Measurements from ENCODE around the gene BCL7C.
A peak's percentile ranks its signal among the peaks of the same experiment; 100 is the strongest.
"Not testable (repeated sequence)": the region's sequence is repeated elsewhere in the genome, so short reads cannot be mapped to it uniquely, and the experiment has no call there.

The BCL7C gene

DNA sequence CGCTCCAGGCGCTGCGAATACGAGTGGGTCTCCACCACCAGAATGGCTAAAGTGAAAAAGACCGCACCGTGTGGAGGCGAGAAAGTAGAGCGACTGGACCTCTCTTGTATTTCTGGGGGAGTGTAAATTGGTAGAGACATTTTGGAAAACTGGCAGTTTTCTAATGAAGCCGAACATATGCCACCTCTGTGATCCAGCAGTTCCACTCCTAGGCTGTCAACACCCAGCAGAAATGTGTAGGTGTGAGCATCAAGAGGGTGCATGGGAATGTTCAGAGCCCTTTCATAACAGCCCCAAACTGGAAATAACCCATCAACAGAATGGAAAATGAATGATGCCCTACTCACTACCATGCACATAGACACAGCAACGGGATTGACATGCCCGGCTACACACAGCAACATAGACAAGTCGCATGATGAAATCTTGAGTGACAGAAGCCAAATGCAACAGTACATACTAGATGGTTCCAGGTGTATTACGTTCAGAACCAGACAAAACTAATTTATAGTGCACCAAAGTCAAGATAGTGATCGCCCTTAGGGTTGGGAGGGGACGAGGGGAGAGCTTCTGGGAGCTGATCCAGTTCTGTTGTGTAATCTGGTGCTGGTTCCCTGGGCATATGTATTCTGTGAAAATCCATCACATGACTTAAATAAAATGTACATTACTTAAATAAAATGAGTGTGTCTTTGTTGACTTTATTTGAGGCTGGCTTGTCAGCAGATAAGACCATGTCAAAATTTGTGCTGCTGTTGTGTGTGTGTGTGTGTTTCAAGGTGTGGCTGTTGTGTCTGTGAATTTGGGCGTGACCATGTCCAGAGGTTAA, 877 bp upstream of the BCL7C start:
- no peak for DNase-seq

DNA sequence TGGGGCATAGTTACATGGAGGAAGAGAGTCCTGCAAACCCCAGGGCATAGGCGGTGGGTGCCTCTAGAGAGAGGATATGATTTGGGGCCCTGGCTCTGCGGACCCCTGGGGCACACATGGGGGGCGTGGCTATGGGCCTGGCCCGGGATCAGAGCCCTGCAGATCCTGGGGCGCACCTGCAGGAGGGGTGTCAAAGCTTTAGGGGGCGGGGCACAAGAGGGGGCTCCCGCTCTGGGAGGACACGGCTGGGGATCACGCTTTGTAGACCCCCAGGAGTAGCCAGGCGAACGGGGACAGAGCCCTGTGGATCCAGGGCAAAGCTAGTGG, 497 bp downstream of the BCL7C start:
- DNase-seq = no peak

DNA sequence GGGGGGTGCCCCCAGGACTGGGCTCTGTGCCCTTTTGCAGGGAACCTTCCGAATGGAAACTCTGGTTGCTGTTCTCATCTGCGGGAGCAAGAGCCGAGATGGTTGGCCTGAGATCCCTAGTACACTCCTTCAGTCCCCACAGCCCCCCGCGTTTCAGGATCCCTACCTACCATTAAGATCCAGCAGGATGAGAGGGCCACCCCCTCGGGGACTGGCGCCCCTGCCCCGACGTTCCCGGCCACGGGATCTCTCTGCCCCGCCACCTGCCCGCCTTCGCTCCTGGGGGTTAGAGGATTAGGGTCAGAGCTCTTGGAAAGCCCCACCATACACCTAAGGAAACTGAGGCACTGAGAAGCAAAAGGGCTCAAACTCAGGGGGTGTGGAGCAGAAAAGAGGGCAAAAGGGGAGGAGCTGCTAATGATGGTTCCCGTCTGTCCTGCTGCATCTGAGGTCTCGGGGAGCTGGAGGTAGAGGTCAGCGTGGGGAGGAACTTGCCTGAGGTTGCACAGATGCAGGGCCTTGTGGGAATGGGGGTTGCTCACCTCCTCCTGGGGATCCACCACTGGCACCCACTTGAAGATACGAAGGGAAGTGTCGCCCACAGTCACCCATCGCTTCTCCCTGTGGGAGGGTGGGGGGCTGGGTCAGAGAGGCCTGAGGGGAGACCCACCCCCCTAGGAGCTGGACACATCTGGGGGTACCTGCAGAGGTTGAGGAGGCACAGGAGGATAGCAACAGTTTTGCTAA, 1.0 kb downstream of the BCL7C start:
- no peak for DNase-seq

DNA sequence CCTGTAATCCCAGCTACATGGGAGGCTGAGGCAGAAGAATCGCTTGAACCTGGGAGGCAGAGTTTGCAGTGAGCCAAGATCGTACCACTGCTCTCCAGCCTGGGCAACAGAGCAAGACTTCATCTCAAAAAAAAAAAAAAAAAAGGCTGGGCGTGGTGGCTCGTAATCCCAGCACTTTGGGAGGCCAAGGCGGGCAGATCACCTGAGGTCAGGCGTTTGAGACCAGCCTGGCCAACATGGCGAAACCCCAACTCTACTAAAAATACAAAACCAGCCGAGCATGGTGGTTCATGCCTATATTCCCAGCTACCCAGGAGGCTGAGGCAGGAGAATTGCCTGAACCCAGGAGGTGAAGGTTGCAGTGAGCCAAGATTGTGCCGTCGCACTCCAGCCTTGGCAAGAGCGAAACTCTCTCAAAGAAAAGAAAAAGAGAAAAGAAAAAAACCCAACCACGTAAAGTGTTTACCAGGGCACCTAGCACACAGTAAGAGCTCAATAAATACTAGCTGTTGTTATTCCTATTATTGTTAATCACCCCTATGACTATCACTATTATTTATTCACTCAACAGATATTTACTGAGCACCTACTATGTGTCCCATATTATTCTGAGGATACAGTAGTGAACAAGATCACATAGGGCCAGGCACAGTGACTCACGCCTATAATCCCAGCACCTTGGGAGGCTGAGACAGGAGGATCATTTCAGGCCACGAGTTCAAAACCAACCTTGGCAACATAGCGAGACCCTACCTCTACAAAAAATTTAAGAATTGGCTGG, 2.6 kb downstream of the BCL7C start:
- DNase-seq = not testable (repeated sequence)

DNA sequence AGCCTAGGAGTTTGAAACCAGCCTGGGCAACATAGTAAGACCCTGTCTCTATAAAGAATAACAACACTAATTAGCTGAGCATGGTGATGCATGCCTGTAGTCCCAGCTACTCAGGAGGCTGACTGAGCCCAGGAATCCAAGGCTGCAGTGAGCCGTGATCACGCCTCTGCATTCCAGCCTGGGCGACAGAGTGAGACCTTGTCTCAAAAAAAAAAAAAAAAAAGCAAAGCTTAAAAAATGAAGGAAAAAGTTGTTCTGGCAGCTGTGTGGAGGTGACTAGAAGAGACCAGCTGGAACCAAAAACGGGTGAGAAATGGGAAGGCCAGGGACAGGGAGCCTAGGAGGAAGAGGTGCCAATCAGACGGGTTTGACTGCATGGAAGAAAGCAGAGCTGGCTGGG, 4.2 kb downstream of the BCL7C start:
- no peak for DNase-seq

DNA sequence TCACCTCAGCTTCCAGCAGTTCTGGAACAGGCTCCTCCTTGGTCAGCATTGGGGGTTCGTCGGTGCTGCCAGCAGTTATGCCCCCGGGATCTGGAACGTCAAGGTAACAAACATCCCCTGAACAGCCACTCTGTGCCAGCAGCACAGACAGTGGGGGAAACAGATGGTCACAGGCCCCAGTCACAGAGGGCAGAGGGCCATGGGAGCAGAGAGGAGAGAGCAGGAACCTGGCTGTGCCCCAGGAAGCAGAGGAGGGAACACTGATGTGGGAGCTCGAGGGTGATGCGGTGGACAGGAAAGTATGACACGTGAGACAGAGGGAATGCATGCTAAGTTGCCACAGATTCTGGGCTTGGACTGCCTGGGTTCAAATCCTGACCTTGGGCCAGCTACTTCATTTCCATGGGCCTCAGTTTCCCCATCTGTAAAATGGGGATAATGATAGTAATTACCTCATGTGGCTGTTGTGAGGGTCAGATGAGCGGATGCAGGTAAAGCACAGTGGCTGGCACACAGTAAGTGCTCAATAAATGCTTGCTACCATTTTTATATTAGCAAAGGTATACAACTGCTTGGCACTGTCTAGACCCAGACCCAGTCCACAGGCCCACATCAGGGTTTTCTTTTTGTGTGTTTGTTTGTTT, 4.9 kb downstream of the BCL7C start:
- no peak for DNase-seq

DNA sequence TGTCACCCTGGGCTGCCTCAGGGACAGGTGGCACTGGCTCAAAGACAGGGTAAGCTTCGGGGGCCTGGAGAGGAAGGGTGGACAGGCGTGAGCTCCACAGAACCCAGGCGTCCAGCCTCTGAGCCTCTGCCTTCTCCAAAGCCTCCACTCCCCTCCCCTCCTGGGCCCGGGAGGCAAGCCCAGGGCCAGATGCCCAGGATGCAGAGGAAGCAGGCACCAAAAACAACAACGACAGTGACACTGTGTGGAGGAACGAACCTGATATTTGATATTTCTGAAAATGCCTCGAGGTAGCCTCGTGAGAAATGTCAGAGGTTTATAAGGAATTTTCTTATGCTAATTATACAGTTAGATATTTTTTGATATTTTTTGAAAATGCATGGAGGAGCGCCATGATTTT, 6.0 kb downstream of the BCL7C start:
- DNase-seq = no peak

DNA sequence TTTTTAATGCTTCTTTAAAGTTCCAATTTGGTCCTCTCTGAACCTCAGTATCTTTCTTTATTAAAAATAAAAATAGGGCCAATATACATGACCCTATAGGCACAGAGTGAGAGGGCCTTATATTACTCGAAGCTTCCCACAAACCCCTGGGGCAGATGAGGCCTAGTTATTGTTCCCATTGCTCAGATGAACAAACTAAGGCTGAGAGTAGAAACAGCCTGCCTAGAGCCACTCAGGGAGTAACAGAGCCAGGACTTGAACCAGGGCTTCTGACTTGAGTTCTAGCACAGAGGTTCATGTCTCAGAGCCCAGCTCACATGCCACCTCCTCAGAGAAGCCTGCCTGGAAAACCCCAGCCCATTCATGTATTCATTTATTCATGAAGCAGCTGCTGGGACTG, 7.7 kb downstream of the BCL7C start:
- no peak for DNase-seq

DNA sequence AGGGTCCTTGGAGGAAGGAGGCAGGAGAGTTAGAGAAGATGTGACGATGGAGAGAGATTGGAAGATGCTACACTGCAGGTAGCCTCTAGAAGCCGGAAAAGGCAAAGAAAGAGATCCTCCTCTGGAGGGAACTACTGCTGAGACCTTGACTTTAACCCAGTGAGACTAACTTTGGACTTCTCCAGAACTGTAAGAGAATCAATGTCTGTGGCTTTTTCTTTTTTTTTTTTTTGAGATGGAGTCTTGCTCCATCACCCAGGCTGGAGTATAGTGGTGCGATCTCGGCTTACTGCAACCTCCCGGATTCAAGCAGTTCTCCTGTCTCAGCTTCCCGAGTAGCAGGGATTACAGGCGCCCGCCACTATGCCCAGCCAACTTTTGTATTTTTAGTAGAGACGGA, 8.7 kb downstream of the BCL7C start:
- no peak for DNase-seq

DNA sequence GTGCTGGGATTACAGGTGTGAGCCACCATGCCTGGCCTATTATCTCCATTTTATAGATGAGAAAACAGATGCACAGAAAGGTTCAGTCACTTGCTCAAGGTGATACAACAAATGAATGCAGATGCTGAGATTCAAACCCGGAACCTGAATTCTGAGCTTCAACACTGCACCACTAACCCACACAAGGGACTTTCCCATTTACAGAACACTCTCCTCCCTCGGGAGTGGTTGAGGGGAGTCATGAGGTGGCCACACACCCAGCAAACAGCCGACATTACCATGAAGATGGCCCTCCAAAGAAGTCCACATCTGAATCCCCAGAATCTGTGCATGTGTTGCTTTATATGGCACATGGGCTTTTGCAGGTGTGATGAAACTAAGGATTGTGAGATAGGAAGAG, 9.1 kb downstream of the BCL7C start:
- no peak for DNase-seq

DNA sequence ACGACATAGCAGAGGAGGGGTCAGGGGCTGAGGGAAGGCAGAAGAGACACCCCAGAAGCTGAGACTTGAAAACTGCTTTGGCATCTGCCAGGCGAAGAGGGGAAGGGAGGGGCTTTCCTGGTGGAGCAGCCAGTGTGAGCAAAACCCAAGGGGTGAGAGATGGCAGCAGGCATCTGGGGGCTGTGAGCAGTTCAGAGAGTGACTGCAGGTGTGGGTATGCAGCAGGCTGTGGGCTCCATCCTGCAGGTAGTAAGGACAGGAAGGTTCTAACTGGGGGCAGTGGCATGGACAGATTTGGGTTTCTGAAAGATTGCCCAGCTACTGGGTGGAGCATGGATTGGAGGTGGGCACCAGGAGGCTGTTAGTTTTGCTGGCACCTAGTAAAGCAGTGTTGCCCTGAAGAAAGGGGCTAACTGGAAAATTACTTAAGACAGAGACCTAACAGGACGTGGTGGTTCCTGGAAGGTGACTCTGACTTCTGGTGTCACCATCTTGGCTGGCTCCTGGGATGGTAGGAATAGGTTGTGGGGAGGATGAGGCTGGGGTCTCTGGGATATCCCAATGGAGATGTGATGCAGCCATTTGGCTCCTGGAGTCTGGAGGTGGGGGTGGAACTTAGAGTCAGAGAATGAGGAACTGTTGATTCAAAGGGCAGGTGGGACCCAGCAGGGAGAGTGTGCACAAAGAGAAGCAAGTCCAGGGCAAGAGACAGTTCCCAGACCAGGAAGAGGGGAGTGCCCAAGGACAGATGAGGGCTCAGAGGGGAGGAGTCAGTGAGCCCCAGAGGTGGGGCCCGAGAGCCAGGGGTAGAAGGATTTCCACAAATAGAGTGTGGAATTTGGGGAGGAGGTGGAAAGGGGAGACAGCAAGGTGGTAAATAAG, 11.2 kb downstream of the BCL7C start:
- no peak for DNase-seq

DNA sequence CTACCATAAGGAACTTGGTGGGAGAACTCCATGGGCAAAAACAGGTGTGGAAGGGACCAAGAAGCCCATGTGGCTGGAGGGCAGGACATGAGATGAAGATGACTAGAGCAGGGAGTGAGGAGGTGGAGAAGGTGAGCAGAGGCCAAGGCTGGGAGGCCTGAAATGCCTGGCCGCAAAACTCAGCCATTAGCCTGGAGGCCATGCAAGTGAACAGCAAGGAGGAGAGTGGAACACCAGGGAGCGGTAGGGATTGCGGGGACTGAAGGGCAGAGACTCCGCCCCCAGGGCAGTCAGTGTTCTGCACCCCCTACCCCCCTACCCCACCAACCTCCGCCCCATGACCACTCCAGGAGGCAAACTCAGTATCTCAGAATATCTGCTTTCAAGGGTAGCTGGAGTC, 17.0 kb downstream of the BCL7C start:
- no peak for DNase-seq

DNA sequence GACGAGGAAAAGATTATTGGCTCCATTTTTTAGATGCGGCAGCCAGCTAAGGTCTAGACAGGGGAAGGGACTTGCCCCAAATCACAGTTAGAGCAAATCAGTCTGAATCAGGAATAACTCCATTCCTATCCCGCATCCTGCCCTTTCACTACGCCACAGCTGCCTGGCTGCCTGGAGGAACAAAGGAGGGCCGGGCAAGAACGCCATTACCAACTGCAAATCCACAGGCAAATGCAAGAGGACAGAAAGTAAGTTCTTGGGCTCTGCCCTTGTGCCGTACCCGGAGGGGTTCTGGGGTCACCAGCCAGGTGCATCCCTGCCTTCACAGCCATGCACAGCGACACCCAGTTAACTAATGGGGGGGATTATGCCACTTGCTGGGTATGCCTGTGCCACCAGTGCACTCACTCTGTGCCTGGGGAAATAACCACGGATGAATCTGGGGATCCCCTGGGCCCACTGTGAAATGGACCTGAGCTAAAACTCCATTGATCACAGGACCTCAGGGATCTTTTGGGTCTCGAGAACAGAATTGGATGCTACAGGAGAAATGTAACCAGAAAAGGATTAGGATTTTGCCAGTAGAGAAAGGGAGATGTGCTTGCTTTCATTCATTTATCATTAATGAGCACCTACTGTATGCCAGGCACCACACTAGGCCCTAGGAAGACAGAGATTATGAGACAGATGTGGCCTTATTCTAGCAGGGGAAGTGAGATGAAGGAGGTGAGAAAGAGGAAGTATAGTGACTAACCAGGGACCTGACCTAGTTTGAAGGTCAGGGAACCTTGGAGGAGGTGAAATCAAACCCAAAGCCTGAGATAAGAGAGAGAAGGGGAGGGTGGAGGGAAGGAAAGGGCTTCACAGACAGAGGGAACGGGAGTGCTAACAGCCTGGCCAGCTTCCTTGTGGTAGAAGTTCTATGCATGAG, 17.7 kb downstream of the BCL7C start:
- DNase-seq = no peak

DNA sequence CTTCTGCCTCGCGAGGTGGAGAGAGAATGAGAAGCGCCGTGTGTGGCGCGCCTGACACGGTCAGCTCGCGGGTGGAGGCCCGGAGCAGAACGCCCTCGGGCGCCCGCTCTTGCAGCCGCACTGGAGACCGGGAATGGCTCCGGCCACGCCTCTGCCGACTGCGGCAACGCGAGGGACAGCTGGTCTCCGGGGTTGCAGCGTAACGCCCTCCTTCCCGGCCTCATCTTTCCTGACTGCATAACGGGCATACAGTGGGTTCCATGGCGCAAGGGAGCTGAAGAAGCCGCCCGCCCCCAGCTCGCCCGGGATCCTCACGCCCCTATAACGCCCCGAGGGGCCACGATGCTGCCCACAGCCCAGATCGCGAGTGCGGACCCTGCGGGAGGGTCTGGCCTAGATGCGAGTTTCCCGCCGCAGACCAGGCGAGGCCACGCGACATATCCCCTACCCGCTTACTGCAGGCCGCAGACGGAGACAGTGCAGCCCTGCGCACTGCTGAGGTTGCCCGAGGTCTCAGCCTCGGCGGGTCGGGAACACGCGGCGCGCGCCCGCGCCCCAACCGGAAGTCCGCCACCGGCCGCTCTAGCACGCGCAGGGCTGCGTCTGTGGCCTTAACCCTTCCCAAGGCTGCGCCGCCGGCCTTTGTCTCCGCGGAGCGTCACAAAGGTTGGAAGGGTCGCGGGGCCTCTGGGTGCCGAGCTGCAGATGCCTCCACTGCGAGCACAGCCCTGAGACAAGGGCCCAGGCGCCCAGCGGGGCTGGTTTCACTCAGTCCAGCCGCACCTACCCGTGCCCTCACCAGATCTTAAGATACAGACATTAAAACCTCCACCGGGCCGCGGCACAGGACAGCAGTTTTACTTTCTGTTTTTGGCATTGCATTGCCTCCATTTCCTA, 18.8 kb downstream of the BCL7C start:
- peak; percentile 91 for DNase-seq

DNA sequence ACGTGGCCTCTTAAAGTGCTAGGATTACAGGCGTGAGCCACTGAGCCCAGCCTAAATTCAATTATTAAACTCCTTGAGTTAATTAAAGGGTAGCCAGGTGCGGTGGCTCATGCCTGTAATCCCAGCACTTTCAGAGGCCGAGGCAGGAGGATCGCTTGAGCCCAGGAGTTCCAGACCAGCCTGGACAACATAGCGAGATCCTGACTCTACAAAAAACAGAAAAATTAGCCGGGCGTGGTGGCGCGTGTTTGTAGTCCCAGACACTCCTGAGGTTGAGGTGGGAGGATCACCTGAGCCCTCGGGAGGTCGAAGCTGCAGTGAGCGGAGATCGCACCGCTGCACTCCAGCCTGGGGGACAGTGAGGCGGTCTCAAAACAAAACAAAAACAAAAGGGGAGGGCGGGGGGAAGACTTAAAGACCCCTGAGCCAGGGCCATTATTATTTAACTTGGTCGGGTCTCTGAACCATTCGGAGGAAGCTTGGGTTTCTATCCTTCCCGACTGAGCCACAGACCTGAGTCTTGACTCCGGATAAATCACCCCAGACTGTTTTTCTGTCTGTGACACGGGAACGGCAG, 19.5 kb downstream of the BCL7C start:
- no peak for DNase-seq

DNA sequence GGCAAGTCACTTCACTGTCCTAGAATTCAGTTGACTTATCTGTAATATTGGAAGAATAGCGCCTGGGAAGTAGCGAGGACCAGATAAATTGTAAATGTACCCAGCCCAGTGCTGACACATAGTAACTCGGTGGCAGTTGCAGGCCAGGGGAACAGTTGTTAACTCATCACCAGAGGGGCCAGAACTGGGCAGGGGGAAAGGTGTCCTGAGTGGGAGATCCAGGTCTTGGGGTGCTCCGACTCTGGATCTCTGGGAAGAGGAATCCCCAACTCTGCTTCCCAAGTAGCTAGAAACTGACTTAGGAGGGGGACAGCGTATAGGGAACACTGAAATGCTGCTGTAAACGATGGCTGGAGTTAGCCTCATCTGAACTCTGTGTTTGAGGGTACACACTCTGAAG, 23.0 kb downstream of the BCL7C start:
- no peak for DNase-seq

DNA sequence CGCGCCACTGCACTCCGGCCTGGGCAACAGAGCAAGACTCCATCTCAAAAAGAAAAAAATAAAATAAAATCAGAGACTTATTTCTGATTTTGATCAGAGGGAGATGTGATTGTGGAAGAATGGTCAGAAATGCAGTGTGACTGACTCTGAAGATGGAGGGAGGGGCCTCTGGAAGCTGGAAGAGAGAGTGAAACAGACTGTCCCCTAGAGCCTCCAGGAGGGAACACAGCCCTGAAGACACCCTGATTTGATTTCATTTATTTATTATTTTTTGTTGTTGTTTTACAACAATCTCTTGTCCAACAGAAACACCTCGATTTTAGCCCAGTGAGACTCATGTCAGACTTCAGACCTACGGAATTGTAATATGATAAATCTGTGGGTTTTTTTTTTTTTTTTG, 26.1 kb downstream of the BCL7C start:
- DNase-seq = no peak

DNA sequence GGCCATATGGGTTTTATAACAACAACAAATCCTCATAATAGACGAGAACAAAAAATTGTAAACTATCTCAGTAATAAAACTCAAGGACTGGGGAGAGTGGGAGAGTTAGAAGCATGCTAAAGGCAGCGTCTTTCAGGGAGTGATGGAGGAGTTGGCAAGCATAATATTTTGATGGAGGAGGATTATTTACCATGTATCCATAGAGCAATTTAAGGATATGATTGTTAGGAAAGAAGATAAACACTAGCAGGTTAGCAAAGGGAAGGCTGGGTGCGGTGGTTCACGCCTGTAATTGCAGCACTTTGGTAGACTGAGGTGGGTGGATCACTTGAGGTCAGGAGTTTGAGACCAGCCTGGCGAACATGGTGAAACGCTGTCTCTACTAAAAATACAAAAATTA, 27.8 kb downstream of the BCL7C start:
- no peak for DNase-seq

DNA sequence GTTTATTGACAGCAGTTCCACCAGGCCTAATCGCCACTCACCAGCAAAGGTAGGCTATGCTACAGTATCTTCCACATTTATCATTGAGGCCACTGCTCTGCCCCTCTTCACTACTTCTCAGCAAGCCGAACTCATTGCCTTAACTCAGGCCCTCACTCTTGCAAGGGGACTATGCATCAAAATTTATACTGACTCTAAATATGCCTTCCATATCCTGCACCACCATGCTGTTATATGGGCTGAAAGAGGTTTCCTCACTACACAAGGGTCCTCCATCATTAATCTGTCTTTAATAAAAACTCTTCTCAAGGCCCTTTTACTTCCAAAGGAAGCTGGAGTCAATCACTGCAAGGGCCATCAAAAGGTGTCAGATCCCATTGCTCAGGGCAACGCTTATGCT, 30.7 kb downstream of the BCL7C start:
- not testable (repeated sequence) for DNase-seq

DNA sequence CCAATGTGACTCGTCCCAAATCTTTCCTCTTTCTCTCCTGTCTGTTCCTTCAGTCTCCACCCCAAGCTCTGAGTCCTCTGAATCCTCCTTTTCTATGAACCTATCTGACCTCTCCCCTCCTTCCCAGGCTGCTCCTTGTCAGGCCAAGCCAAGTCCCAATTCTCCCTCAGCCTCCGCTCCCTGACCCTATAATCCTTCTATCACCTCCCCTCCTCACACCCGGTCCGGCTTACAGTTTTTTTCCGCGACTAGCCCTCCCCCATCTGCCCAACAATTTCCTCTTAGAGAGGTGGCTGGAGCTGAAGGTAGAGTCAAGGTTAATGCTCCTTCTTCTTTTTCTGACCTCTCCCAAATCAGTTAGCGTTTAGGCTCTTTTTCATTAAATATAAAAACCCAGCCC, 33.1 kb downstream of the BCL7C start:
- DNase-seq = not testable (repeated sequence)

Measured in midbrain (tissue), 1 donor.